ENCODE data around the gene ANKS3.

Gene ANKS3

GRCh38 chr16:4694642-4695451 is 39.2 kb downstream of the ANKS3 start:
- DNase-seq: no peak

- DNase-seq: peak in 1 of 2 donors; percentile 41
Observed at GRCh38 chr16:4693956-4694641, 40.0 kb downstream of the ANKS3 start.

GRCh38 chr16:4693296-4693955 is 40.6 kb downstream of the ANKS3 start, which contains the start of gene NUDT16L1:
NUDT16L1 (plus strand) TSS chr16:4693562; CDS start chr16:4693727, 165 bp downstream.
- DNase-seq: peak; percentile 97 to 98

GRCh38 chr16:4692460-4693295 is 41.4 kb downstream of the ANKS3 start:
- peak; percentile 30 to 58 for DNase-seq

GRCh38 chr16:4691666-4692412 is 42.2 kb downstream of the ANKS3 start:
- peak in 1 of 2 donors; percentile 25 for DNase-seq

GRCh38 chr16:4690946-4691665 is 43.0 kb downstream of the ANKS3 start:
- DNase-seq: no peak

- no peak for DNase-seq
Observed at GRCh38 chr16:4689864-4690704, 44.0 kb downstream of the ANKS3 start.

GRCh38 chr16:4689091-4689671 is 44.9 kb downstream of the ANKS3 start:
- DNase-seq: no peak

GRCh38 chr16:4688674-4689045 is 45.4 kb downstream of the ANKS3 start:
- no peak for DNase-seq

GRCh38 chr16:4687946-4688673 is 46.0 kb downstream of the ANKS3 start:
- no peak for DNase-seq

GRCh38 chr16:4687416-4687815 is 46.7 kb downstream of the ANKS3 start:
- DNase-seq: no peak

GRCh38 chr16:4686497-4687210 is 47.4 kb downstream of the ANKS3 start:
- DNase-seq: no peak

- no peak for DNase-seq
Observed at GRCh38 chr16:4685776-4686496, 48.1 kb downstream of the ANKS3 start.

GRCh38 chr16:4685292-4685691 is 48.8 kb downstream of the ANKS3 start:
- no peak for DNase-seq

GRCh38 chr16:4684763-4685162 is 49.3 kb downstream of the ANKS3 start:
- DNase-seq: no peak

- DNase-seq: no peak
Observed at GRCh38 chr16:4684058-4684715, 49.9 kb downstream of the ANKS3 start.
